GM21381 (cell line): Measurements from ENCODE around the gene BRIP1.
"Not testable (repeated sequence)": the region's sequence is repeated elsewhere in the genome, so short reads cannot be mapped to it uniquely, and the experiment has no call there.

ENCODE experiments used
- ATAC-seq: cut with Tn5 transposase; IDR thresholded peaks from one replicate; pipeline ENCODE4 v1.9.1; 2021; ENCODE audit warnings: mild to moderate bottlenecking, moderate library complexity; ENCODE audit not compliant: unreplicated experiment

Gene BRIP1

DNA sequence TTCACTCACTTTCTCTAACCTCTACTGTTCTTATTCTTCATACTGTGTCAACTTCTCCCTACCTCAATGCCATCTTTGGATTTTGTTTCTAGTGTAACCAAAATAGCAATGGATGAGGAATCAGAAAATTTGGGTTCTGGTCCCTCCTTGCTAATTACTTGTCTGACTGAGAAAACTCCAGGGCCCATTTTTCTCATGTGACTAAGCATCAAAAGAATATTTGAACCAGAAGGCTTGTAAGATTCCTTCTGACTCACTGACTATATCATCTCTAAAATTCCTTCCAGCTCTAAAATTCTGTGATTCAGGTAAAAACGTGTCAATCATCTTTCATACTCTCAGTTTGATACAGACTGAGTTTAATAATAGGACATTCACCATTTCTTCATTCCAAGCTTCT lies 57.9 kb downstream of the BRIP1 start:
- no peak for ATAC-seq

DNA sequence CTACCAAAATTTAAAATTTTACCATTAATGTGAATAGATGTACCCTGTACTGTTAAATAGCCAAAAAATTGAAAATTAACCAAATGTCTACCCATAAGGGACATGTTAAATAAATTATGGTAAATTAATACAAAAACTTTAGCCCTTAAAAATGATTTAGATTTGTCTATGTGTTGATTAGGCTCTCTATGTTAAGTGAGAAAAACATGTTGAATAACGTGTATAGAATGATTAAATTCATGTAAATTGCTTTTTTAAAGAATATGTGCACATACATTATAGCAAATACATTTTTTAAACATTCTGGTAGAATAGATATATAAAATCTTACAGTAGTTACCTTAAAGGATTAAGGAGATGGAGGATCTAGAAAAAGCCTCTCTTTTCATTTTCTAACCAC lies 59.5 kb downstream of the BRIP1 start:
- ATAC-seq: no peak

DNA sequence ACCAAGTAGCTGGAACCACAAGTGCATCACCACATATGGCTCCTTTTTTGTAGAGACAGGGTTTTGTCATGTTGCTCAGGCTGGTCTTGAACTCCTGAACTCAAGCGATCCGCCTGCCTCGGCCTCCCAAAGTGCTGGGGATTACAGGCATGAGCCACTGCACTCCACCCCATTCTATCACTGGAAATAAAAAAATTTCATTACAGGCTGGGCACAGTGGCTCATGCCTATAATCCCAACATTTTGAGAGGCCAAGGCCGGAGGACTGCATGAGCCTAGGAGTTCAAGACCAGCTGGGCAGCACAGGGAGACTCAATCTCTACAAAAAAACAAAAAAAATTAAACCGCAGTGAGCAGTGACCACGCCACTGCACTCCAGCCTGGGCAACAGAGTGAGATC lies 60.1 kb downstream of the BRIP1 start:
- no peak for ATAC-seq

DNA sequence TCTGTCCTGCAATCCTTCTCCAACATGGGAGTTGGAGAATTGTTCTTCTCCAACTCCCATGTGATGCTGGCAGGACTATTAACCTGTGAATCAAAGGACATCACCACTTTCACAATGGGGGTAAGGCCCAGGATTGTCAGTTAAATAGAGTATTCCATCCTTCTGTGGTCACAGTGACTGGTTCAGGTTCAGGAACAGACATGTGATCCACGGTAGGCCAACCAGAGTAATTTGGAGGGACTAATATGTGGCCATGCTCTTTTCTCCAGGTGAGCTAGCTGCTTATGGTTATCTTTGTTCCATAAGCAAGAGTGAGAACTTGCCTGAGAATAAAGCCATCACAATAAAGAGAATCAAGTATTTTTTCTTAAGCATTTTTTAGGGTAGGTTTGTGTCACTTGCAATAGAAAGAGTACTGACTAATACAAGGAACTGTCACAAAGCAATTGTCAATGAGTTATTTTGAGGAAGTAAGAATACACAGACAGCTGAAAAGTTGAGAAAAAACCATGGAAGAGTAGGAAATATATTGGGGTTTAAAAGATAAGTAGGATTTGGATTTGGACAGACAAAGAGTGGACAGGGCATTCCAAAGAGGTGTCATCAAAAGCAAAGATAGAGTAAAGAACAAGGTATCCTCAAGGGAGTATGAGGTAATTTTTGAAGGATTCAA lies 63.4 kb downstream of the BRIP1 start:
- no peak for ATAC-seq

DNA sequence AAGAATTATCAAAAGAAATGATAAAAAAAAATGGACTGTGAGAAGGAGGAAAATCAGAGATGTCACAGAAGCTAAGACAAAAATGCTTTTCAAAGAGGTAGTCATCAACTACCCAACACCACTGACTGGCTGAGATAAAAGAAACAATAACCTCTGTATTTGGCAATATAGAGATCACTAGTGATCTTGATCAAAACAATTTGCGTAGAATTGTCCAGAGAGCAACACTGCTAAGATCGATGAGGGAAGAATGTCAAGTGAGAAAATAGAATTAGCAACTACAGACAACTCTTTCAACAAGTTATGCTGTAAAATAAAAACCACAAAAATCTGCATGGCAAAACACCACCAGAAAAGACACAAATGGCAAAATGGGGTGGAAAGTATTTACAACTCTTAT lies 66.0 kb downstream of the BRIP1 start:
- ATAC-seq: no peak

DNA sequence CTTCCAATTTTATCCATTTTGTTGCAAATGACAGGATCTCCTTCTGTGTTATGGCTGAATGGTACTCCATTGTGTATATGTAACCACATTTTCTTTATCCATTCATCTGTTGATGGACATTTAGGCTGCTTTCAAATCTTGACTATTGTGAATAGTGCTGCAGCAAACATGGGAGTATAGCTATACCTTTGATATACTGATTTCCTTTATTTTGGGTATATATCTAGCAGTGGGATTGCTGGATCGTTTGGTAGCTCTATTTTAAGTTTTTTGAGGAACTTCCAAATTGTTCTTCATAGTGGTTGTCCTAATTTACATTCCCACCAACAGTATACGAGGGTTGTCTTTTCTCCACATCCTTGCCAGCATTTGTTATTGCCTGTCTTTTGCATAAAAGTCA lies 67.8 kb downstream of the BRIP1 start:
- ATAC-seq: no peak

DNA sequence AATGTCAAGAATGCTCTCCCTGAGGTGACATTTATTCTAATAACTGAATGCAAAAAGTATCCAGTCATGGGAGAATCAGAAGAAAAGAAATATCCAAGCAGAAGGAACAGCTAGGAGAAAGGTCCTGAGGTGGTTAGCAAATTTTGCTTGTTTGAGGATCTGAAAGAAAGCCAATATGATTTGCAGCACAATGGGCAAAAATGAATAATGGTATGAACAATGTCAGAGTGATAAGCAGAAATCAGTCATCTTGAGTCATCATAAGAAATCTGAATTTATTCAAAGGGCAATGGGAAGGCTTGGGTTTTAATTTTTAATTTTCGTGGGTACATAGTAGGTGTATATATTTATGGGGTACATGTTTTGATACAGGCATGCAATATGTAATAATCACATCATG lies 68.5 kb downstream of the BRIP1 start:
- ATAC-seq: no peak

DNA sequence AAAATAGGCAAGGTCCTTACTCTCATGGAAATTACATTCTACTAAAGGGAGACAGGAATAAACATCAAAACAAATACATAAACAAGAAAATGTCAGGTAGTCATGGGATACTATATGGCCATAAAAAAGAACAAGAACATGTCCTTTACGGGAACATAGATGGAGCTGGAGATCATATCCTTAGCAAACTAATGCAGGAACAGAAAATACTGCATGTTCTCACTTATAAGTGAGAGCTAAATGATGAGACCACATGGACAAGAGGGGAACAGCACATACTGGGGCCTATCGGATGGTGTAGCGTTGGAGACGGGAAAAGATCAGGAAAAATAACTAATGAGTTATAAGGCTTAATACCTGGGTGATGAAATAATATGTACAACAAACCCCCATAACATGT lies 69.1 kb downstream of the BRIP1 start:
- ATAC-seq: no peak

DNA sequence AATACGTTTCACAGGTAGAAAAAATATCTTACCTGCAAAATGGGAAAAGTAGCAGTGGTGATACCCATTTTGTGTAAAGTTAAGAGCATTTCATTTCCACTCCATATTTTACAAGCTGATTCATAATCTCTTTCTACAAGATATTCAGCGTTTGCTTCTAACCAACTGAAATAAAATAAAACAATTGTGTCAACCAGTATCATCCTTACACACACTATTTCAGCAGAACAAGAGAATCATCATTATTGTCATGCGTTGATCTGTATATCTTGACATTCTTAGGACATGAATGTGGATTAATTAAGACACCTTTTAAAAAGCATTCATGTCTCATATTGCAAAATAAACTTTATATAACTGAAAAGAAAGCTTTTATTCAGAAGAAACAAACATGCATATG lies 69.8 kb downstream of the BRIP1 start:
- no peak for ATAC-seq

DNA sequence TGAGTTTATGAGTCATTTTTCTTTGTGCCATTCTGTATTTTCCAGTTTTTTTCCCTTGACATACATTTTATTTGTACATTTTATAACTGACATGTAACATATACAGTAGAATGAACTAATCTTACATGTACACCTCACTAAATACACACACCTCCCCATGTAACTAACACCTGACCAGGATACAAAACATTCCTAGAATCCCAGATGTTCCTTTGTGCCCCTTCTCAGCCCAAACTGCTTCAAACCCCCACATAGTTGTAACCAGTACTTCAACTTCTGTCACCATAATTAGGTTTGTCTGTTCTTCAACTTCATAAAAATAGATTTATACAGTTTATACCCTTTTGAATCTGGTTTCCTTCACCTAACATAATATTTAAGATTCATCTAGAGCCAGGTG lies 73.5 kb downstream of the BRIP1 start:
- ATAC-seq: no peak

DNA sequence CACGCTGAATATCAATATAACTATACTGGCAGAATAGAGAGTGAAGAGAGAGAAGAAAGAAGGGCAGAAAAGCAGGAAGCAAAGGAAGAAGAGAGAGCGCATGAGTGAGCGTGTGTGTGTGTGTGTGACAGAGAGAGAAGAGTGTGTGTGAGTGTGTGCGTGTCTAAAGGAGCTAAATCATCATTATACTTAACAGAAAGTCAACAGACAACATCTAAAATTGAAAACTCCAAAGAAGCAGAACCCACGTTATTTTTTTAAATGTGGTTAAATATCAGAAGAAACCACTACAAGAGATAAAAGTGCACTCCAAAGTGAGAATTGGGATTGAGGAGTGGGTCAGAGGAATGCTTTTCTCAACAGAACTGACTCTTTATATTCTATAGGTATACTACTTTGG lies 77.2 kb downstream of the BRIP1 start:
- no peak for ATAC-seq

DNA sequence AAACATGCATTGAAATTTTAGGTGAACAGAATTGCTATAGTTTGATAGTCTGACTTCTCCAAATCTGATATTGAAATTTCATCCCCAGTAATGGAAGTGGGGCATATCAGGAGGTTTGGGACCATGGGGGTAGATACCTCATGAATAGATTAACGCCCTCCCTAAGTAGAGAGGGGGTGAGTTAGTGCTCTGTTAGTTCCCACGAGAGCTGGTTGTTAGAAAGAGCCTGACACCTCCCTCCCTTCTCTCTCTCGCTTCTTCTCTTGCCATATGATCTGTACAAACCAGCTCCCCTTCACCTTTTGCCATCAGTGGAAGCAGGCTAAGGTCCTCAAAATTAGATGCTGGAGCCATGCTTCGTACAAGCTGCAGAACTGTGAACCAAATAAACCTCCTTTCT lies 78.8 kb downstream of the BRIP1 start:
- no peak for ATAC-seq

DNA sequence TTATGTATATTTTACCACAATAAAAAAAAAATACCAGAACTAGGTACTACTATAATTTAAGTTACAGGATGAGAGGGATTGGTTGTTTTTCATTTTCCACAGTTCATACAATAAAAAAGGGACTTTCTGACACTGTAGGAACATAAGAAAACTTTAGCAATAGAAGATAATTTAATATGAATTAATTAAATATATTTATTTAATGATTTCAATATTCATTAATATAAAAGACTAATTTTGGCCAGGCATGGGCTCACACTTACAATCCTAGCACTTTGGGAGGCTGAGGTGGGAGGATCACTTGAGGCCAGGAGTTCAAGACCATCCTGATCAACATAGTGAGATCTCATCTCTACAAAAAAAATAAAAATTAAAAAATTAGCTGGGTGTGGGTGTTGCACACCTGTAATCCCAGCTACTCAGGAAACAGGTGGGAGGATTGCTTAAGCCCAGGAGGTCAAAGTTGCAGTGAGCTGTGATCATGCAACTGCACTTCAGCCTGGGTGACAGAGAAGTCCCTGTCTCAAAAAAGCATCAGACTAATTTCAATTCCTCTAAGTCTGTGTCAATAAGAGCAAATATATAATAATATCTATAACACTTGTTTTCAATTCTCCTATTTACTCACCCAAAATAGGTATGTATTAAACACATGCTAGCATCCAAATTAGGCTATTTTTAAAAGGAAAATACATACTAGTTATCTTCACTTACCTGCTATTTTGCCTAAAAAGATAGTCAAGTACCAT lies 79.6 kb downstream of the BRIP1 start:
- ATAC-seq: no peak

DNA sequence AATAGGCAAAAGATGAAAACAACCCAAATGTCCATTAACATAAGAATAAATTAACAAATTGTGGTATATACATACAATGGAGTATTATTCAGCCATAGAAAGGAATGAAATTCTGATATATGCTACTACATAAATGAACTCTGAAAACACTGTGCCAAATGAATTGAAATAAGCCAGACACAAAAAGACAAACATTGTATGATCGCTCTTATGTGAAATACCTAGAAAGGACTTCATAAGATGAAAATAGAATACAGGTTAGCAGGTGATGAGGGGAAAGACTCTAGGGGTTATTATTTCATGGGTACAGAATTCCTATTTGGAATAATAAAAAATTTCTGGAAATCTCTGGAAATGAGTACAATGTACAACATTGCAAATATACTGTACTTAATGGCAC lies 80.2 kb downstream of the BRIP1 start:
- ATAC-seq: no peak

DNA sequence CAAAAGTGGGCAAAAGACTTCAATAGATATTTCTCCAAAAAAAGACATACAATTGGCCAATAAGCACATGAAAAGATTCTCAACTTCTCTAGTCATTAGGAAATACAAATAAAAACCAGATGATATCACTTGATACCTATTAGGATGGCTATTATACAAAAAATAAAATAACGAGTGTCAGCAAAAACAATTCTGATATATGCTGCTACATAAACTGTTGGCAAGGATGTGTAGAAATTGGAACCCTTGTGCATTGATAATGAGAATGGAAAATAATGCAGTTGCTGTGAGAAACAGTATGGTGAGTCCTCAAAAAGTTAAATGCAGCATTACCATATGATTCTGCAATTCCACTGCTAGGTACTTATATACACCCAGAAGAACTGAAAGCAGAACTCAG lies 80.6 kb downstream of the BRIP1 start:
- ATAC-seq: no peak

DNA sequence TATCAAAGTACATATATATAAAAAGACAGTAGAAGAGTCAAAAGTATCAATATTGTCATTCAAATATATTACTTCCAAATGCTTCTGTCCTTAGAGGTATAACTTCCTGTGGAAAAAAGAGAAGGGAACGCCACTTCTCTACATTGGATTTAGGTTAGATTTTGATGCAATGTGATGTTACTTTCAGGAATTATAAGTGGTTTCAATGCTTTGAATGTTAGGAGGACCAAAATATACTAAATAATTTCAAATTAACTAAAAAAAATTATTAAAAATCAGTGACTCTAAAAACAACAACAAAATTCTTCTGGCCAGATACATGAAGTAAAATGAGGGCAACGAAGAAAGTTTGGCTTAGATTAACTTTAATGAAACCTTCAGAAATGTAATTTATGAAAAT lies 88.0 kb downstream of the BRIP1 start:
- ATAC-seq: no peak

DNA sequence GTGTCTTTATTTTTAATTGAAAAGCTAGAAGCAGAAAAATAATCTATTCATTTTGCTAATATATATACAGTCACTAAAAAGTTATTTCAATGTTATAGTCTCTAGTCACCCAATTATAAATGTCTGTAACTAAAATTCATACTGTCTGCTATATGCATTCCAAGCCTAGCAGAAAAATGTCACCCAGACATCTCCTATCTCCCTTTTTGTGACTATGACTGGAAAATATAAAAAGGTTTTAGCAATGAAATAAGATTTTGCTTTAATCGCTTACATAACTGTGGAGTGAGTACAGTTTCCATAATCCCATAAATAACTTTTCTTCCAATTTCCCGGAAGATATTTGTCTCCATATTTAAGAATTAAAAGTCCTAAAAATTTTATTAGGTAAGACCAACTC lies 88.6 kb downstream of the BRIP1 start:
- no peak for ATAC-seq

DNA sequence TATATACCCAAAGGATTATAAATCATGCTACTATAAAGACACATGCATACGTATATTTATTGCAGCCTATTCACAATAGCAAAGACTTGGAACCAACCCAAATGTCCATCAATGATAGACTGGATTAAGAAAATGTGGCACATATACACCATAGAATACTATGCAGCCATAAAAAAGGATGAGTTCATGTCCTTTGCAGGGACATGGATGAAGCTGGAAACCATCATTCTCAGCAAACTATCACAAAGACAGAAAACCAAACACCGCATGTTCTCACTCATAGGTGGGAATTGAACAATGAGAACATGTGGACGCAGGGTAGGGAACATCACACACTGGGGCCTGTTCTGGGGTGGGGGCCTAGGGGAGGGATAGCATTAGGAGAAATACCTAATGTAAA lies 89.2 kb downstream of the BRIP1 start:
- ATAC-seq: not testable (repeated sequence)

DNA sequence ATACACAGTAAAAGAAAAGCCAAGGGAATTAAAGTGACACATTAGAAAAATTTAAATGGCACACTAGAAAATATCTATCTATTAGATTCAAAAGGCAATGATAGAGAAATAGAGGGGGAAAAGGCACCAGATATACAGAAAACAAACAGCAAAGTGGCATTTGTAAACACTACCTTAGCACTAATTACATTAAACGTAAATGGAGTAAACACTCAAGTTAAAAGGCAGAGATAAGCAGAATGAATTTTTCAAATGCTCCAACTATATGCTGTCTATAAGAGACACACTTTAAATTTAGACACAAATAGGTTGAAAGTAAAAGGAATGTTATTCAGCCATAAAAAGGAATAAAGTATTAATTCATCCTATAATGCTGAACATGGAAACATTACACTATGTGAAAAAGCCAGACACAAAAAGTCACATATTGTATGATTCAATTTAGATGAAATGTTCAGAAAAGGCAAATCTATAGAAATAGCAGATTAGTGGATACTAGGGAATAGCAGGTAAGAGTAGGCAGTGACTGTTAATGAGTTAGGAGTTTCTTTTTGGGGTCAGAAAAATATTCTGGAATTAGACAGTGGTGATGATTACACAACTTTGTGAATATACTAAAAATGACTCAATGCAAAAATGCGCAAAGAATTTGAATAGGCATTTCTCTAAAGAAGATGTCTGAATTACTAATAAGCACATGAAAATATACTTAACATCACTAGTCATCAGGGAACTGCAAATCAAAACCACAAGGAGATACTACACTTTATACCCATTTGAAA lies 92.4 kb downstream of the BRIP1 start:
- no peak for ATAC-seq

DNA sequence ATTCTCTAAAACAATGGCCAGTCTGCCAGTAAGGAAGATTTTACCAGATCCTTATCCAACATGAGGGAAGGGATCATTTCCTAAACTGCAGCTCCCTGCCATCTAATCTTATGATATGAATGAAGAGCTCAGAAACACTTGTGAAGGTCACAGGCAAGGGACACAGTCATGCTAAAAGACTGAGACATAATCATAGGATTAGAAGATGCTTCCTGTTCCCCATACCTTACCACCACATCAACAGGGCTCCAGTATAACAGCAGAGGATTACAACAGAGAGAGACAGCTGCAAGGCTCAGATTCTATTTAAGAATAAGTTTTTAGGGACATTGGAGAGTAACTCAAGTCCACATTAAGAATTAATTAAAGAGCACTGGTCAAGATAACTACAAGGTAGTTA lies 93.3 kb downstream of the BRIP1 start:
- ATAC-seq: no peak

DNA sequence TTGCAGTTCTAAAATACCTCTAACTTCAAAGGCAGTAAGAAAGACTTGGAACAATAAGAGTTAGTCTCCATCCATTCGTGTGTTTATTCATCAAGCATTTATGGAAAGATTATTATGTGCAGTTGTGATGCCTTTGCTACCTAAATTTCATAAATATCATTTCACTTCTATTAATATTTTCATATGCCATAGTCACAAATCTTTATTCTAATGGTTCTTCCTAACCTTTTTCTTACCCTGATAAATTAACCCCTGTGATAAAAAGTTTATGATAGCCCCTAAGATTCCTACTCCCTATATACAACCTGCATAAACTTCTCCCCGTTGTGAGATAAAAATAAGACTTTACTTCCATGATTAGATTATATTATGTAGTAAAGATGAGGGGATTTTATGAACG lies 94.9 kb downstream of the BRIP1 start:
- no peak for ATAC-seq

DNA sequence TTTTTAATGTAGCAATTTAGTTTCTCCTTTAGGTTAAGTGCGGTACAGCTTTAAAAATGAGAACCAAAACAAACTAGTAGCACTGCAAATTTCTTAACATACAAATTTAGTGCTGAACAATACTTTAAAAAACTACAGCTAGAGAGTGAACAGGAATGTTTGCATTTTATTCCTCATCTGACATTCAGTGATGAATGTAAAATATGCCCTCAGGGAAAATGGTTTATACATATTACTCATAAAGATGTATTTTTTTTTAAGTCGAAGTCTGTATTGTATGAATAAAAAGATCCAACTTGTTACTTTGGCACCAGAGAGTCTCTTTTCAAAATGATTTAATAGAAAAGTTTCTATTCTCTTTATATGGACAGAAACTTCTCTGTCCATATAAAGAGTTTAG lies 96.8 kb downstream of the BRIP1 start:
- no peak for ATAC-seq
